HG03064 (cell line): Measurements from ENCODE around the gene PUS3.
A peak's percentile ranks its signal among the peaks of the same experiment; 100 is the strongest.
"Not testable (repeated sequence)": the region's sequence is repeated elsewhere in the genome, so short reads cannot be mapped to it uniquely, and the experiment has no call there.

ENCODE experiments used
- ATAC-seq: cut with Tn5 transposase; IDR thresholded peaks from one replicate; pipeline ENCODE4 v1.9.1; 2021; ENCODE audit warnings: low read depth; ENCODE audit not compliant: unreplicated experiment

PUS3 gene

DNA sequence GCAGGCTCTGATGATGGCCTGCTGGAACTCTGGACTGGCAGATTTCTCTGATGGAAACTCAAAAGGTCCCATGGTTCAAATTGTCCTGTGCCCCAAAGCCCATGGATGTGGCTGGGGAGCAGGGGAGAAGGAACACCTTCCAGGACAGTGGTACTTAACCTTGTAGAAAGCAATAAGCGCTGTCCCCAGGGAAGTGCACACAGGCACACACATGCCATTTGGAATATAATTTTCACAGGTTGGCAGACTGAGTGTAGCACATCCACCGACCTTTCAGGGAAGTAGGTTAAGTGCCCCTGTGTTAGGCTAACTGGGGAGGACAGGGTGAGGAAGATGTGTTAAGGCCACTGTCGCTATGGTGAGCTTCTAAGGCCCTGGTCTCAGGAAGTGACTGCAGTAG is 19.1 kb upstream of the PUS3 start:
- ATAC-seq, result no peak

GRCh38 chr11:125921042-125921441 is 18.0 kb upstream of the PUS3 start:
- no peak for ATAC-seq

DNA sequence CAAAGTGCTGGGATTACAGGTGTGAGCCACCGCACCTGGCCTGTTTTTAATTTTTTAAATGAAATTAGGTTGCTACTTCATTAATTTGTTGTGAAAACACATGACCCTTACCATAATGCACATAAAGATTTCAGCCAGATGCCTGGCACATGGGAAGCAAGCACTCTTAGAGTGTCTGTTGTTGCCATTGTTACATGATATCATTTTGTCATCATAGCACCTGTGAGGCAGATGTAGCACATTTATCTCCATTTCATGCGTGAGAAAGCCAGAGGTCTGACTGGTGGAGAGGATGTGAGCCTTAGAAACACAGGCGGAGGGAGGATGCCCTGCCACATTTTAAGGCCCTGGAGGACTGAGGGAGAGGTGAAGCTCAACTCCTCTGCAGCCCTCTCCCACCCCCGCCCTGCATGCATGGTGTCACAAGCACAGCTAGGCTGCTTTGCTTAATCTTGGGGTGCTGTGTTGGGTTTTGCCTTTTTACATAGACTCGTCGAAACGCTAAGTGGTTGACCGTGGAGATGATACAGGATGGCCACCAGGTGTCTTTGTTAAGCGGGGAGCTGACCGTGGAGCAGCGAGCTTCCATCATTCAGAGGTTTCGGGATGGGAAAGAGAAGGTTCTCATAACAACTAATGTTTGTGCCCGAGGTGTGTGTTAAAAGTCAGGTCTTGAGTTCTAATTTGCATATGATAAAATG is 15.3 kb upstream of the PUS3 start:
- ATAC-seq, result no peak

DNA sequence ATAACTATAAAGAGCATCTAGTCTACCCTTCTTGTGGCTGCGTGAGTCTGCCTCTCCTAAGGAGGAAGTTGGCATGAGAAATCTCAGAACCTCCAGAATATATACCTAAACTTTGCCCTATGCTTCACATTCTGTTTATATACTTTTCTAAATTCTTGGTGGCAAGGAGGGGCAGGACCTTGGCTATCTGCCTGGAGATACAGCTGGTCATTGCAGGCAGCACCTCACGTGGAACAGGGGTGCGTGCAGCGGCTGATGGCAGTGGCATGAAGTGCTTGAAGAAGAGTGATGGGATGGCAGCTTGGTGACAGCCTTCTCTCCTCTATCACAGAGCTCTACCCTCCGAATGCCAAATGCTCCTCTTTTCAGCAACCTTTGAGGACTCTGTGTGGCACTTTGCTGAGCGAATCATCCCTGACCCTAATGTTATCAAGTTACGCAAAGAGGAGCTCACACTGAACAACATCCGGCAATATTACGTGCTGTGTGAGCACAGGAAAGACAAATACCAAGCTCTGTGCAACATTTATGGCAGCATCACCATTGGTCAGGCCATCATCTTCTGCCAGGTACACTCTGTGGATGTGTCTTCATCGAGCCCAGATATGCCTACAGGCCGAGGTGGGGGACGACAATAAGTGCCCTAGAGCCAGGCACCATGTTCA is 13.8 kb upstream of the PUS3 start:
- ATAC-seq, result no peak

DNA sequence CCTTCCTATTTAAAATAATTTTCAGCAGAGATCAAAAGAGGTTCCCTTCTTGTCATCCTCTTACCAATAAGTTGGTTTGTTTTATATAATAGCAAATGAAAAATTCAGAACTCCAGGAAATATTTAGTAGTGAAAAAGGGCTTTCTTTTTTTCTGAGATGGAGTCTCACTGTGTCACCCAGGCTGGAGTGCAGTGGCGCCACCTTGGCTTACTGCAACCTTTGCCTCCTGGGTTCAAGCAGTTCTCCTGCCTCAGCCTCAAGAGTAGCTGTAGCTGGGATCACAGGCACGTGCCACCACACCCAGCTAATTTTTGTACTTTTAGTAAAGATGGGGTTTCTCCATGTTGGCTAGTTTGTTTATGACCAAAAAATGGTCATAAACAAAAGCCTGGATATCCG is 11.6 kb upstream of the PUS3 start:
- not testable (repeated sequence) for ATAC-seq

GRCh38 chr11:125910226-125910849 is 7.3 kb upstream of the PUS3 start:
- no peak for ATAC-seq

DNA sequence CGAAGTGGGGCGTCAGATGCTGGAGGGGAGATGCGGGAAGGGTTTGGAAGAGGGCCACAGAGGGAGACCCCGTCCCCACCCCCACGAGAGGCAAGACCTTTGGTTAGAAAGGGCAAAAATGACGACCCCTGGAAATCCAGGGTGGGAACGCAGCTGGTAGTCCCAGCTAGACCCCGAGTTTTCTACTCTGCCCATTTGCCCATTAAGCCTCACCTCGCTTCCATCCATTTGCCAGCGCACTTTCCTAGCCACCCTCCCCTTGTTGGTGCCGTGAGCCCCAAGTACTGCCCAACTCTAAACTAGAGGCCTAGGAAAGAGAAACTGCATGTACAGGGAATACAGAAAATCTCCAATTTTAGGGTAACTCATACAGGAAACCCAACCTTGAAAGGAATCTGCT is 1.7 kb upstream of the PUS3 start:
- ATAC-seq, result no peak

DNA sequence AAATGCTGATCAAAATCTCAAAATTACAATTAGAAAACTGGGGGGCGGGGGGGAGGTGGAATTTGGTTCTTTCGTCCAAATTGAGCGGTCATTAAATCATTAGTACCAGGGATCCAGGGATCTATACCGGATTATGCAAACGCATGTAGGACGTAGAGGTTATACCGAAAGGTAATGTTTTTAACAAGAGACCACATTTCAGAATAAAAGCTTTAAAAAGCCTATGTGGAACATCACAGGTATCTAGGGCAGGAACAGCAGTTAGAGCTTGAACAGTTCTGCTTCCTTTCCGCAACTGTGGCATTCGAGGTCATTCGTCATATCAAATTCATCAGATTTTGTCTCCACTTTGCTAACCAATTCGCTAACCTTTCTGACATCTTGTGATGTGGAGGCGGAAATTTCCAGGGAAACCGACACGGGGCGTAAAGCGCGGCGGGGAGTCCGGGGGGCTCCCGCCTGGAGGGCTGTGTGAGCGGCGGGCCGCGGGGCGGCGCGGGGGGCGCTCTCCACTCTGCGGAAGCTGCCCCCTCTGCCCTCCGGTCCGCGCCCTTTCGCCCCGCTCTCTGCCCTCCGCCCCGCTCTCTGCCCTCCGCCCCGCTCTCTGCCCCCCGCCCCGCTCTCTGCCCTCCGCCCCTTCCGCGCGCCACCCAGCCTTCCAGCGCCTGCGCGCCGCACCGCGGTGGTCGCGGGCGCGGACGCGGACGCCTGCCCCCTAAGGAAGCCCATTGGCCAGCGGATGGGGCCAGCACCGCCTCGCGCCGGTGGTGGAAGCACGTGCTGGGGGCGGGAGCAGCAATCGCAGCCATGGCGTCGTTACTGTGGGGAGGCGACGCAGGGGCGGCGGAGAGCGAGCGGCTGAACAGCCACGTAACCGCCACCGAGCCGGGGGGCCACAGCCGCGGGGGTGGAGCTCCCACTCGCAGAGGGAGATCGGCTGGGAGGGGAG is 979 bp upstream of the PUS3 start, which contains the start of gene DDX25:
Gene DDX25, plus strand, starts transcription at position 798 of the 949 bp plus-strand sequence. Its CDS starts 10 bp downstream, at position 808.
- no peak for ATAC-seq

- no peak for ATAC-seq
These were observed 604 bp downstream of the PUS3 start for GRCh38 chr11:125902277-125902926.

- ATAC-seq, result no peak
These were observed 1.1 kb downstream of the PUS3 start for GRCh38 chr11:125901872-125902271.

- no peak for ATAC-seq
These were observed 10.0 kb downstream of the PUS3 start for GRCh38 chr11:125892994-125893393.

DNA sequence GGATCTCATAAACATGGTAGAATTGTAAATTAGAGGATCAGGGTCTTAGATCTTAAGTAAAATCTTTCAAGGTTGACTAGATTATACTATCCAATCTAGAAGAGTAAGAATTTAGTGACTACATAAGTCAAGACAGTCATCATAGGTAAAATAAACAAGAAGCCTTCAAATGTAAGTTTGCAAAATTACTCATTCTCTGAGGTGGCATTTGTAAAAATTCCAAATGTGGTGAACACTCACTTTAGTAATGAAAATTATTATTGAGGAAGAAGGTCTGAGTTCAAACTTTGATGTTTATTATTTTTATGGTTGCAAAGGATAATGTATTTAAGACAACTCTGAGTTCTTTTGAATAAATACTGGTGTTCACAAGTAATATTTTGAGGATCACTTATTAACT is 10.9 kb downstream of the PUS3 start:
- ATAC-seq, result no peak

GRCh38 chr11:125890447-125891100 is 12.4 kb downstream of the PUS3 start:
- ATAC-seq, result no peak

GRCh38 chr11:125887373-125888324 is 15.4 kb downstream of the PUS3 start, which contains the start of gene HYLS1:
Gene HYLS1 (plus strand): TSS chr11:125887668. CDS start chr11:125899369, 11,701 bp downstream.
- ATAC-seq, result peak; percentile 85

GRCh38 chr11:125886997-125887372 is 16.0 kb downstream of the PUS3 start:
- ATAC-seq, result peak; percentile 29

GRCh38 chr11:125883375-125883774 is 19.6 kb downstream of the PUS3 start:
- no peak for ATAC-seq

DNA sequence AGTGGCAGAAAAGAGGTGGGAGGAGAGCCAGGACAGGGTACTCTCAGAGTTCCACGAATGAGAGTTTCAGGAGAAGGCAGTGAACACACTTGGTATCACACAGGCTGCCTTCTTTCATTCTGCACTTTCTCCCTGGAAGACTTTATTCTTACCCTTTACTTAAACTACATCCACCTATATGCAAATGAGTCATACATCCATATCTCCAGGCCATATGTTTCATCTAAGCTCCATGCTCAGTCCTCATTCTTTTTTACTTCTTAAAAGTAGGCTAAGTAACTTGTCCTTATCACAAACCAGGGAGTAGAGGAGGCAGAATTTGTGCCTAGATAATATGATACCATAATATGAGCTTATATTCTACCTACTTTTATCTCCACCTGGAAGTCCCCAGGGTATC is 21.7 kb downstream of the PUS3 start:
- ATAC-seq, result no peak

DNA sequence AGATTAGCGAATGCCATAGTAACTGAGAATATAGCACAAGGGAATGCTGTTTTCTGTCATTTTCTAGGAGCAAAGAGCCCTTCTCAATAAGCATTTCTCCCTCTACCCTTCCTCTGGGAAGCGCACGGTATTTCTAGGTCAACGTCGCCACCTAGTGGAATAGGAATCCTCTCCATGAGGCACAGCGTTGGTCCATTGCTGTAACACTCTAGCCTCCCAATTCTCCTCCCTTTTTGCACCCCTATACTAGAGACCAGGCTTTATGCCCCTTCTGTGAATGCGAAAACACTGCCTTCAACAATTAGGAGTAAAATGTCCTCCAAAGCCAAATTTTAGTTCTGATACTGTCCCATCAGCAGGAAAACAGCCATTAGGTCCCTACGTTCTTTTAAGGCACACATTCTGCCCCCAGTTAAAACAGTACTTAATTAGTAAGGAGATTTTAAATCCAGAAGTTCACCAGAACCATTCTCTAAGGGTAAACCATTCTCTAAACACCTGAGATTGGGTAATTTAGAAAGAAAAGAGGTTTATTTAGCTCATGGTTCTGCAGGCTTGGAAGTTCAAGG is 28.4 kb downstream of the PUS3 start:
- ATAC-seq, result peak; percentile 84
